Chondrocyte (in vitro differentiated cells): Measurements from ENCODE around the gene ADAP1. TPM values are rescaled to one million over a fixed set of nuclear protein-coding genes. Genes with fewer than 3 reads are reported as not detected.

ENCODE experiments used
- DNase-seq: peaks from one replicate; pipeline ENCODE4 v3.0.0; 2021; ENCODE audit warnings: mixed read lengths, low spot score
- H3K27ac Mint-ChIP-seq: one replicate; pipeline ENCODE4 v1.8.0; 2021; ENCODE audit warnings: mild to moderate bottlenecking, moderate library complexity, mixed read lengths; ENCODE audit not compliant: unreplicated experiment
- H3K27me3 Mint-ChIP-seq: 2 replicates; pipeline ENCODE4 v1.8.0; 2021; ENCODE audit warnings: low read depth, mixed read lengths
- H3K36me3 Mint-ChIP-seq: 2 replicates; pipeline ENCODE4 v1.8.0; 2021; ENCODE audit warnings: low read depth, mixed read lengths
- H3K4me1 Mint-ChIP-seq: 2 replicates; pipeline ENCODE4 v1.8.0; 2021; ENCODE audit warnings: low read depth, mild to moderate bottlenecking, mixed read lengths
- H3K4me3 Mint-ChIP-seq: one replicate; pipeline ENCODE4 v1.8.0; 2021; ENCODE audit warnings: mild to moderate bottlenecking, moderate library complexity, mixed read lengths; ENCODE audit not compliant: unreplicated experiment
- H3K9me3 Mint-ChIP-seq: 2 replicates; pipeline ENCODE4 v1.8.0; 2021; ENCODE audit warnings: low read depth, mixed read lengths
- total RNA-seq: library from RNA; stranded (reverse); gene quantifications from 3 replicates; pipeline ENCODE4 v1.2.1, GENCODE V29; 2021
- TF ChIP-seq, protein P1 (sequence below): fragments of 200-600 bp; sonication (generic); IDR thresholded peaks from 2 replicates; pipeline ENCODE4 v1.5.0; 2021; ENCODE audit warnings: antibody characterized with exemption, mild to moderate bottlenecking, moderate library complexity

ADAP1 gene
- total RNA-seq, 1 donor from 2014 or later: 6.7 TPM

DNA sequence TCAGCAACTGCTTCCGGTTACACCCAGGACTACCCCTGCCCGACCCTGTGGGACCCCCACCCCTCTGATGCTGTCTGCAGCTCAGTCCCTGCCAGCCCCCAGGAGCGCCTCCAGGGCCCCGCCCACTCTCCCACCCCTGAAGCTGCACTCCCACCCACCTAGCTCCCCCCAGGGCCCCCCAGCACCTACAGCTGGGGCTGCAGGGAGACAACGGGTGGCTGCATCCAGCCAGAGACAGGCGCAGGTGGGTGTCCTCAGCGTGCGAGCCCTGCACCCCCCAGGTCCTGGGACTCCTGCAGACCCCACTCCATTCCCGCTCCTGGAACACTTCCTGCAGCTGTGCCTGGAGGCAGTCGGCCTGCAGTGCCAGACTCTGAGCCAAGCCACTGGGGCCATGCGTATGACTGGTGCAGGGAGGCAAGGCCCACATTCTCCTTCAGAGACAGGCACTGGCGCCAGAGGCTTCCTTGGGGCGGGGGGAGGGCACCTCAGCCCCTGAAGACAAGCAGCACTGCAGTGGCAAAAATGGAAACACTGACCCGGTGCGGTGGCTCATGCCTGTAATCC, 34.6 kb upstream of the ADAP1 start:
- H3K9me3 Mint-ChIP-seq: no peaks in the 10 kb centered on the region
- DNase-seq: no peak
- H3K4me1 Mint-ChIP-seq: peaks cover 8% of the 10 kb centered on the region
- H3K27me3 Mint-ChIP-seq: no peaks in the 10 kb centered on the region
- TF ChIP-seq, protein P1, sequence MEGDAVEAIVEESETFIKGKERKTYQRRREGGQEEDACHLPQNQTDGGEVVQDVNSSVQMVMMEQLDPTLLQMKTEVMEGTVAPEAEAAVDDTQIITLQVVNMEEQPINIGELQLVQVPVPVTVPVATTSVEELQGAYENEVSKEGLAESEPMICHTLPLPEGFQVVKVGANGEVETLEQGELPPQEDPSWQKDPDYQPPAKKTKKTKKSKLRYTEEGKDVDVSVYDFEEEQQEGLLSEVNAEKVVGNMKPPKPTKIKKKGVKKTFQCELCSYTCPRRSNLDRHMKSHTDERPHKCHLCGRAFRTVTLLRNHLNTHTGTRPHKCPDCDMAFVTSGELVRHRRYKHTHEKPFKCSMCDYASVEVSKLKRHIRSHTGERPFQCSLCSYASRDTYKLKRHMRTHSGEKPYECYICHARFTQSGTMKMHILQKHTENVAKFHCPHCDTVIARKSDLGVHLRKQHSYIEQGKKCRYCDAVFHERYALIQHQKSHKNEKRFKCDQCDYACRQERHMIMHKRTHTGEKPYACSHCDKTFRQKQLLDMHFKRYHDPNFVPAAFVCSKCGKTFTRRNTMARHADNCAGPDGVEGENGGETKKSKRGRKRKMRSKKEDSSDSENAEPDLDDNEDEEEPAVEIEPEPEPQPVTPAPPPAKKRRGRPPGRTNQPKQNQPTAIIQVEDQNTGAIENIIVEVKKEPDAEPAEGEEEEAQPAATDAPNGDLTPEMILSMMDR: no peak
- H3K27ac Mint-ChIP-seq: no peak overlapping the region
- no peak overlapping the region for H3K4me3 Mint-ChIP-seq
- H3K36me3 Mint-ChIP-seq: no peaks in the 10 kb centered on the region

DNA sequence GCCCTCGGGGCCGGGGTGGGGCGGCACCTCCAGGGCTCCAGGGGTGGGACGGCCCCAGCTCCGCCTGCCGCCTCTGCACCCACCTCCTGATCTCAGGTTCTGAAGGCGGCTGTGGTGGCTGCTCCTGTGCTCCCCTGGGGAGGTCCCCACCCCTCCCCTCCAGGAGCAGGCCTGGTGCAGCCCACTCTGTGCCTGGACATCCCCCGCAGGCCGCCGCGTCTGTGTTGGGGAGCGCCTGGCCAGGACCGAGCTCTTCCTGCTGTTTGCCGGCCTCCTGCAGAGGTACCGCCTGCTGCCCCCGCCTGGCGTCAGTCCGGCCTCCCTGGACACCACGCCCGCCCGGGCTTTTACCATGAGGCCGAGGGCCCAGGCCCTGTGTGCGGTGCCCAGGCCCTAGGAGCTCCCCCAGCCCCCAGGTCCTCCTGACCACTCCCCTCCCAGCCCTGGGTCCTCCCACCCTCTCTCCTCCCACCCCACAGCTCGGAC, 34.0 kb upstream of the ADAP1 start:
- DNase-seq: peak; percentile 91
- no peak overlapping the region for H3K27ac Mint-ChIP-seq
- H3K9me3 Mint-ChIP-seq: no peaks in the 10 kb centered on the region
- TF ChIP-seq, protein P1: peak; percentile 20
- no peaks in the 10 kb centered on the region for H3K27me3 Mint-ChIP-seq
- peaks cover 6% of the 10 kb centered on the region for H3K4me1 Mint-ChIP-seq
- H3K36me3 Mint-ChIP-seq: no peaks in the 10 kb centered on the region
- no peak overlapping the region for H3K4me3 Mint-ChIP-seq

DNA sequence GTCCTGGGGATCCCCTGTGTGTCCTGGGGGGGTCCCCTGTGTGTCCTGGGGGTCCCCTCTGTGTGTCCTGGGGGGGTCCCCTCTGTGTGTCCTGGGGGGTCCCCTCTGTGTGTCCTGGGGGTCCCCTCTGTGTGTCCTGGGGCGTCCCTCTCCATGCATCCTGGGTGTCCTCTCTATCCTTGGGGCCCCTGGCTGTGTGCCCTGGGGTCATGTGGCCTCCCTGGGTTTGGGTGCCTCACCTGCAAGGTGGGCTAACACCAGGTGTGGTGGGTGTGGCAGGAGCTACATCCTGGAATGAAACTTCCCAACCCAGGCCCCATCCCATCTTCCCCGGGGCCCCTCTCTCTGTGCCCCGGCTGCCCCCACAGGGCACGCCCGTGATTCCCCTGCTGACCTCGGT, 33.4 kb upstream of the ADAP1 start:
- Mint-ChIP-seq H3K9me3 (no peaks in the 10 kb centered on the region), H3K27ac (no peak overlapping the region), H3K36me3 (no peaks in the 10 kb centered on the region), H3K4me1 (peaks cover under 1% of the 10 kb centered on the region), H3K4me3 (no peak overlapping the region), H3K27me3 (no peaks in the 10 kb centered on the region)
- TF ChIP-seq, protein P1: no peak
- DNase-seq: no peak

DNA sequence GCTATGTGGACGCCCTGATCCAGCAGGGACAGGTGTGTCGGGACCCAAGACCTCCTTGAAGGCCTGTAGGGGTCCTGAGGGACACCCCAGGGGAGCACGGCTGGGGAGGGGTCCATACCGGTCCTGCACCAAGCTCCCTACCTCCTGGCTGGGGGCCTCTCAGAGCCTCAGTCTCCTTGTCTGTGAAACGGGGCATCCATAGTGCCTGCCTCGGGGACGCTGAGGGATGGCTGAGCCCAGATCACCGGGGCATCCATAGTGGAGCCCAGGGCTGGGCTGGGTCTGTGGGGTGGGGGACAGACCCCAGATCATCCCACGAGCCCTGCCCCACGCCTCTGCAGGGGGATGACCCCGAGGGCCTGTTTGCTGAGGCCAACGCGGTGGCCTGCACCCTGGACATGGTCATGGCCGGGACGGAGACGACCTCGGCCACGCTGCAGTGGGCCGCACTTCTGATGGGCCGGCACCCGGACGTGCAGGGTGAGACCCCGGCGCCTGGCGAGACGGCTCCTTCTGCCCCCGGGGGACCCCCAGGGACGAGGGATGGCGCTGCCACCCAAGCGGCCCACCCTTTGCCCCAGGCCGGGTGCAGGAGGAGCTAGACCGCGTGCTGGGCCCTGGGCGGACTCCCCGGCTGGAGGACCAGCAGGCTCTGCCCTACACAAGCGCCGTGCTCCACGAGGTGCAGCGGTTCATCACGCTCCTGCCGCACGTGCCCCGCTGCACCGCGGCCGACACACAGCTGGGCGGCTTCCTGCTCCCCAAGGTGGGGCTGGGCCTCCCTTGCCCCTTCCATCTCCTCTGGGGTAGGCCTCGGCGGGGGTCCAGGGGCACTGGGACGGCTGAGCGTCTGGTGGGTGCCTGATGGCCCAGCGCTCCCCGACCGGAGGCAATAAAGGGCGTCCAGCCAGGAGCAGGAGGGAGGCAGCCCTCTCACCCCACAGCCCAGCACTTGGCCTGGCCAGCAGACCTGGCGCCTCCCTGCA, 32.6 kb upstream of the ADAP1 start:
- no peaks in the 10 kb centered on the region for H3K9me3 Mint-ChIP-seq
- H3K4me1 Mint-ChIP-seq: no peaks in the 10 kb centered on the region
- DNase-seq: peak; percentile 90
- H3K36me3 Mint-ChIP-seq: no peaks in the 10 kb centered on the region
- TF ChIP-seq, protein P1: no peak
- no peak overlapping the region for H3K27ac Mint-ChIP-seq
- H3K27me3 Mint-ChIP-seq: no peaks in the 10 kb centered on the region
- no peak overlapping the region for H3K4me3 Mint-ChIP-seq

DNA sequence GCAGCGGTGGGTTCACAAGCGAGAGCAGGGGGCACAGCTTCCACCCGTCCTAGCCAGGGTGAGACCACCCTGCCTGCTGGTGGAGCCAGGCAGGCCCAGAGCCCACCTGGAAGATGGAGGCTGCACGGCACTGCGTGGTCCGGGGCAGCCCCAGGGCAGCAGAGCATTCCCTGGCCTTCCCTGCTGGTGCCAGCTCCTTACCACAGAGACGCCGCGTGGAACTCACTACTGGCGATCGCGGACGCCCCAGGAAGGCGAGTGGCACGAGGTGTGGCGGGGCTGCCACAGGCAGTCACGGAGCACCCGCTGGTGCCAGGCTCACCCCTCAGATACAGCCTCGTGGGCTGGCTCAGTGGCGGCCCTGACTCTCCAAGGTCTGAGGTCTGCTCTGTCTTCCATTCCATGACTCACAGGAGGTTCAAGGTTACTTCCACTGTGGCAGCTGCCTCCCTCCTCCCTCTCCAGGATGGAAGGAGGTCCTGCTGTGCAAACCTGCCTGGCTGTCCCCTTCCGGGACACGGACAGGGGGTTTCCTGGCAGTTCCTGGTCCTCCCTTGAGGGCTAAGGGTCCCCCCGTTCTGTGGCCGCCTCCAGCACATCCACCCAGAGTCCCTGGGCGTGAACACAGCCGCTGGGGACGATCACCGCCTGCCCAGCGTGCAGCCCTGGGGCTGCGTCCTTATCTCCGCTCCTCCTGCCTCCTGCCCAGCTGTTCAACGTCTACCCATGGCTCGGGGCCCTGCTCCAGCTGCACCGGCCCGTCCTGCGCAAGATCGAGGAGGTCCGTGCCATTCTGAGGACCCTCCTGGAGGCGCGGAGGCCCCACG, 31.6 kb upstream of the ADAP1 start:
- TF ChIP-seq, protein P1: no peak
- no peaks in the 10 kb centered on the region for H3K9me3 Mint-ChIP-seq
- no peaks in the 10 kb centered on the region for H3K27me3 Mint-ChIP-seq
- no peaks in the 10 kb centered on the region for H3K36me3 Mint-ChIP-seq
- H3K4me3 Mint-ChIP-seq: no peak overlapping the region
- H3K4me1 Mint-ChIP-seq: no peaks in the 10 kb centered on the region
- no peak overlapping the region for H3K27ac Mint-ChIP-seq
- no peak for DNase-seq
